ENCODE results near the gene ENTPD8. TPM values are rescaled to one million over a fixed set of nuclear protein-coding genes. Genes with fewer than 3 reads are reported as not detected.

Gene ENTPD8
- total RNA-seq, 1 experiment from 2014 or later: 0.77 TPM

DNA sequence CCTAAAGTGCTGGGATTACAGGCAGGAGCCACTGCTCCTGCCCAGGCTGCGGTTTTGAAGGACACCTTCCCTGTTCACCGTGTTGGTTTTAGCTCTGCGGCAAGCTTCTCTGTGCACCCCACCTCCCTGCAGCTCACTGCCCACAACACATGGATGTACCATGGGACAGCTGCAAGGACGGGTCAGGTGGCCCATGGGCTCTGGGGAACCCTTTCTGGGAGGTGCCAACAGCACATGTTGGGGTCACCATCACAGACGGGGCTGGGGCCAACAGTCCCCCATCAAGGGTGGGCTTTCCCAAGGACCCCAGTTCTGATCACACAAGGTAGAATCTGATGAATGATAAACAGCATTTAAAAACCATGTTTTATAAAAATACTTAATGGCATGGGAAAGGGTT lies 25.7 kb downstream of the ENTPD8 start:
- TF ChIP-seq, protein P1, sequence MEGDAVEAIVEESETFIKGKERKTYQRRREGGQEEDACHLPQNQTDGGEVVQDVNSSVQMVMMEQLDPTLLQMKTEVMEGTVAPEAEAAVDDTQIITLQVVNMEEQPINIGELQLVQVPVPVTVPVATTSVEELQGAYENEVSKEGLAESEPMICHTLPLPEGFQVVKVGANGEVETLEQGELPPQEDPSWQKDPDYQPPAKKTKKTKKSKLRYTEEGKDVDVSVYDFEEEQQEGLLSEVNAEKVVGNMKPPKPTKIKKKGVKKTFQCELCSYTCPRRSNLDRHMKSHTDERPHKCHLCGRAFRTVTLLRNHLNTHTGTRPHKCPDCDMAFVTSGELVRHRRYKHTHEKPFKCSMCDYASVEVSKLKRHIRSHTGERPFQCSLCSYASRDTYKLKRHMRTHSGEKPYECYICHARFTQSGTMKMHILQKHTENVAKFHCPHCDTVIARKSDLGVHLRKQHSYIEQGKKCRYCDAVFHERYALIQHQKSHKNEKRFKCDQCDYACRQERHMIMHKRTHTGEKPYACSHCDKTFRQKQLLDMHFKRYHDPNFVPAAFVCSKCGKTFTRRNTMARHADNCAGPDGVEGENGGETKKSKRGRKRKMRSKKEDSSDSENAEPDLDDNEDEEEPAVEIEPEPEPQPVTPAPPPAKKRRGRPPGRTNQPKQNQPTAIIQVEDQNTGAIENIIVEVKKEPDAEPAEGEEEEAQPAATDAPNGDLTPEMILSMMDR (conservative IDR thresholded peaks at IDR 0.05): no peak
- Histone ChIP-seq H3K79me1 (ENCODE audit: insufficient read depth, low read depth, low read length, poor library complexity, severe bottlenecking) (no peaks in the 10 kb centered on the region), H2BK5ac (ENCODE audit: insufficient read length, low read length) (no peak overlapping the region), H3K9ac (ENCODE audit: extremely low read depth, insufficient read length, low read length) (no peak overlapping the region), H4K8ac (replicated peaks; ENCODE audit: insufficient read length, low read depth, low read length) (no peak overlapping the region), H2AFZ (ENCODE audit: low read length) (no peak overlapping the region), H3K14ac (ENCODE audit: insufficient read depth, low read length) (no peak overlapping the region), H2BK120ac (ENCODE audit: low read depth, low read length, poor library complexity, severe bottlenecking) (no peak overlapping the region), H2BK12ac (ENCODE audit: insufficient read length, low read depth, low read length) (no peak overlapping the region), H3T11ph (ENCODE audit: low read length) (no peak overlapping the region), H2BK20ac (ENCODE audit: low read depth, low read length, poor library complexity, severe bottlenecking) (no peak overlapping the region), H3K18ac (ENCODE audit: insufficient read length, low read depth, low read length) (no peak overlapping the region), H3K27me3 (ENCODE audit: insufficient read depth, low read length) (no peaks in the 10 kb centered on the region), H2BK15ac (ENCODE audit: low read depth, low read length) (no peak overlapping the region), H4K91ac (ENCODE audit: insufficient read length, low read depth, low read length) (no peak overlapping the region), H3K79me2 (ENCODE audit: insufficient read depth, low read length) (no peaks in the 10 kb centered on the region), H3K4me2 (ENCODE audit: insufficient read depth, insufficient read length, low read length) (no peak overlapping the region), H4K5ac (ENCODE audit: insufficient read length, low read depth, low read length) (no peak overlapping the region), H3K27ac (ENCODE audit: insufficient read length, low read depth, low read length) (no peak overlapping the region), H3K4me1 (ENCODE audit: insufficient read depth, low read length) (no peaks in the 10 kb centered on the region), H4K20me1 (ENCODE audit: control insufficient read depth, insufficient read depth, insufficient read length) (no peaks in the 10 kb centered on the region), H2AK5ac (ENCODE audit: insufficient read length, low read length) (no peak overlapping the region), H3K23ac (ENCODE audit: insufficient read length, low read depth, low read length) (no peak overlapping the region), H3K23me2 (ENCODE audit: insufficient read length, low read depth, low read length, poor library complexity, severe bottlenecking) (no peaks in the 10 kb centered on the region), H3K9me3 (ENCODE audit: control insufficient read depth, low read depth, low read length) (no peaks in the 10 kb centered on the region), H3K56ac (ENCODE audit: insufficient read length, low read depth, low read length) (no peak overlapping the region), H3K4ac (ENCODE audit: low read depth, low read length) (no peak overlapping the region)
- Mint-ChIP-seq H3K4me1 (no peaks in the 10 kb centered on the region; a peak in 1 of 4 replicates), H3K27me3 (ENCODE audit: low read depth) (no peaks in the 10 kb centered on the region), H3K4me3 (no peak overlapping the region), H3K36me3 (ENCODE audit: insufficient read depth in 1 of 3, low read depth in 3 of 3) (no peaks in the 10 kb centered on the region), H3K9me3 (no peaks in the 10 kb centered on the region), H3K27ac (no peak overlapping the region)
- DNase-seq: no peak
- WGBS (ENCODE audit: extremely low coverage, insufficient read length, low lambda C conversion rate): no CpG with 5 or more reads among the region's 5 CpGs

All from H9 (cell line).